K562 (cell line): ENCODE results near the gene POU2F1. TPM values are rescaled to one million over a fixed set of nuclear protein-coding genes. Genes with fewer than 3 reads are reported as not detected.

Source experiments
- ARNT ChIP-seq, 2 experiments: fragments of 450-650 bp; IDR thresholded peaks; 2 replicates each; pipeline ENCODE4 v1.6.1; 2016; ENCODE audit warnings: mild to moderate bottlenecking in 1 of 2
- ATF7 ChIP-seq: fragments of 450-650 bp; IDR thresholded peaks from 2 replicates; pipeline ENCODE4 v1.7.1; 2014; ENCODE audit warnings: mild to moderate bottlenecking, moderate library complexity
- BCLAF1 ChIP-seq, 2 experiments: fragments of 450-650 bp in 1 of 2; IDR thresholded peaks; 2 replicates each; pipeline ENCODE4 v1.6.1; 2011 to 2017; ENCODE audit warnings: low read depth in 2 of 2, antibody characterized with exemption in 1 of 2, borderline replicate concordance in 1 of 2, low read length in 1 of 2, mild to moderate bottlenecking in 1 of 2, mixed read lengths in 1 of 2; ENCODE audit not compliant: control insufficient read depth in 1 of 2
- RBM14 ChIP-seq: fragments of 200-400 bp; formaldehyde crosslinking; IDR thresholded peaks from 2 replicates; pipeline ENCODE4 v1.6.1; 2018; ENCODE audit warnings: low read depth, mild to moderate bottlenecking, low read length, moderate library complexity, borderline replicate concordance; ENCODE audit not compliant: insufficient read depth
- RREB1 ChIP-seq: fragments of 250-450 bp; sonication (Bioruptor Pico); IDR thresholded peaks from 2 replicates; pipeline ENCODE4 v1.4.0; 2020
- ZNF449 ChIP-seq: fragments of 250-450 bp; sonication (Bioruptor Pico); IDR thresholded peaks from 2 replicates; pipeline ENCODE4 v1.8.0; 2022; ENCODE audit warnings: moderate library complexity, mild to moderate bottlenecking, inconsistent platforms
- ZNF717 ChIP-seq: fragments of 250-450 bp; sonication (Bioruptor Pico); IDR thresholded peaks from 2 replicates; pipeline ENCODE4 v1.5.0; 2021
- polyA plus RNA-seq, 8 experiments: library from polyadenylated mRNA; depleted of rRNA in 4 of 8; stranded (reverse) in 5 of 8; unstranded in 3 of 8; fragments of >200 nt; fragmentation: Nextera tagmentation in 2 of 8; fragmentation: Illumina TruSeq in 1 of 8; extraction: Ambion mirVana in 2 of 8; extraction: Trizol in 1 of 8; gene quantifications; 2 replicates each; pipeline versions ENCODE4 v1.2.1 to v1.2.3, GENCODE V29; 2011 to 2014; ENCODE audit warnings: inconsistent platforms in 1 of 8, missing spikeins in 1 of 8
- total RNA-seq, 7 experiments: library from RNA; depleted of rRNA in 6 of 7; stranded (reverse); fragments of >200 nt in 6 of 7; fragmentation: Illumina TruSeq in 2 of 7; extraction: Trizol in 2 of 7; gene quantifications; 2 replicates each; pipeline versions ENCODE4 v1.2.1 to v1.2.3, GENCODE V29; 2011 to 2021; ENCODE audit warnings: low replicate concordance in 1 of 7

Gene POU2F1
- total and polyA plus RNA-seq, 9 of the 15 experiments (the other 6 are each of a cell fraction or from before 2014, with no cell fraction given), result 2.6 to 22.3 (median 8.8) TPM

GRCh38 chr1:167249702-167250101, 29.0 kb downstream of the POU2F1 start (continued):
- TF ChIP-seq RREB1 (no peak), ZNF717 (CRISPR knock-in tag) (no peak), RBM14 (no peak), ATF7 (no peak), ARNT (IDR thresholded peaks at IDR 0.05) (no peak), BCLAF1 (IDR thresholded peaks at IDR 0.05; ENCODE audit: borderline replicate concordance in 1 of 2, control insufficient read depth in 1 of 2, low read depth in 2 of 2, low read length in 1 of 2) (no peak), ZNF449 (CRISPR knock-in tag) (0 out of 2 replicates have a peak, but pooled peaks have one; percentile 31)
